Measurements from ENCODE around the gene EML6. TPM values are rescaled to one million over a fixed set of nuclear protein-coding genes. Genes with fewer than 3 reads are reported as not detected.

The EML6 gene
- total RNA-seq, 1 experiment from 2014 or later = 15.7 TPM

GRCh38 chr2:54897420-54898310 is 174.2 kb downstream of the EML6 start:
- Histone ChIP-seq H3K27me3 (ENCODE audit: low read length) (no peaks in the 10 kb centered on the region), H3K4me3 (ENCODE audit: low read length) (no peak overlapping the region), H3K27ac (ENCODE audit: low read length) (no peak overlapping the region), H3K79me2 (ENCODE audit: low read length) (no peaks in the 10 kb centered on the region), H3K9ac (ENCODE audit: low read length) (no peak overlapping the region), H3K36me3 (ENCODE audit: low read depth, low read length) (no peaks in the 10 kb centered on the region), H3K4me2 (ENCODE audit: low read length) (no peak overlapping the region), H3K4me1 (ENCODE audit: insufficient read depth, low read length) (peaks cover 20% of the 10 kb centered on the region), H3F3A (ENCODE audit: low read length, unreplicated experiment) (no peaks in the 10 kb centered on the region), H3K9me2 (replicated peaks; ENCODE audit: low read length) (no peaks in the 10 kb centered on the region), H4K20me1 (ENCODE audit: low read length) (no peaks in the 10 kb centered on the region), H3K9me3 (ENCODE audit: low read length) (no peaks in the 10 kb centered on the region), H2AFZ (ENCODE audit: low read length) (no peak overlapping the region)
- no peak for DNase-seq
- BruUV-seq (replicated peaks) = no TSS peak
- TF ChIP-seq EZH2phosphoT487 (IDR thresholded peaks at IDR 0.05; ENCODE audit: borderline replicate concordance, low read length) (no peak), EZH2 (IDR thresholded peaks at IDR 0.05; ENCODE audit: low read length, unreplicated experiment) (no peak)
- TF ChIP-seq, protein P1, sequence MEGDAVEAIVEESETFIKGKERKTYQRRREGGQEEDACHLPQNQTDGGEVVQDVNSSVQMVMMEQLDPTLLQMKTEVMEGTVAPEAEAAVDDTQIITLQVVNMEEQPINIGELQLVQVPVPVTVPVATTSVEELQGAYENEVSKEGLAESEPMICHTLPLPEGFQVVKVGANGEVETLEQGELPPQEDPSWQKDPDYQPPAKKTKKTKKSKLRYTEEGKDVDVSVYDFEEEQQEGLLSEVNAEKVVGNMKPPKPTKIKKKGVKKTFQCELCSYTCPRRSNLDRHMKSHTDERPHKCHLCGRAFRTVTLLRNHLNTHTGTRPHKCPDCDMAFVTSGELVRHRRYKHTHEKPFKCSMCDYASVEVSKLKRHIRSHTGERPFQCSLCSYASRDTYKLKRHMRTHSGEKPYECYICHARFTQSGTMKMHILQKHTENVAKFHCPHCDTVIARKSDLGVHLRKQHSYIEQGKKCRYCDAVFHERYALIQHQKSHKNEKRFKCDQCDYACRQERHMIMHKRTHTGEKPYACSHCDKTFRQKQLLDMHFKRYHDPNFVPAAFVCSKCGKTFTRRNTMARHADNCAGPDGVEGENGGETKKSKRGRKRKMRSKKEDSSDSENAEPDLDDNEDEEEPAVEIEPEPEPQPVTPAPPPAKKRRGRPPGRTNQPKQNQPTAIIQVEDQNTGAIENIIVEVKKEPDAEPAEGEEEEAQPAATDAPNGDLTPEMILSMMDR (conservative IDR thresholded peaks at IDR 0.05; ENCODE audit: low read depth, low read length) = no peak
- intact Hi-C loops (cut with micrococcal nuclease) = no loop called here
- ChIA-PET CTCF (no interaction called here), POLR2A (ENCODE audit: unreplicated experiment) (interaction anchor here (0.6 kb wide), 1 partner anchor 288 kb away, joined by 3 read pairs; no protein-coding TSS in a partner anchor)
- ATAC-seq = no peak

GRCh38 chr2:54898456-54899226 is 175.2 kb downstream of the EML6 start:
- DNase-seq = no peak
- no peaks in the 10 kb centered on the region for H4K20me1 ChIP-seq (ENCODE audit: low read length)
- H3K27ac ChIP-seq (ENCODE audit: low read length) = peak overlapping the region; percentile 35; the same call in 1 of the 2 replicates
- H3K4me3 ChIP-seq (ENCODE audit: low read length) = no peak overlapping the region
- no peaks in the 10 kb centered on the region for H3K9me2 ChIP-seq (replicated peaks; ENCODE audit: low read length)
- ChIA-PET CTCF (interaction anchor here (0.5 to 1.8 kb wide), 4 partner anchors 26 to 240 kb away, joined by 3 to 20 read pairs (median 6); no protein-coding TSS in a partner anchor), POLR2A (ENCODE audit: unreplicated experiment) (interaction anchor here (0.5 to 0.6 kb wide), 3 partner anchors 78 to 287 kb away, joined by 3 to 4 read pairs (median 3); no protein-coding TSS in a partner anchor)
- peaks cover 8% of the 10 kb centered on the region for H3F3A ChIP-seq (ENCODE audit: low read length, unreplicated experiment)
- no peaks in the 10 kb centered on the region for H3K36me3 ChIP-seq (ENCODE audit: low read depth, low read length)
- no peak for ATAC-seq
- H3K79me2 ChIP-seq (ENCODE audit: low read length) = no peaks in the 10 kb centered on the region
- H3K9ac ChIP-seq (ENCODE audit: low read length) = 0 out of 2 replicates have a peak overlapping the region, but pooled peaks have one; percentile 7
- no peaks in the 10 kb centered on the region for H3K27me3 ChIP-seq (ENCODE audit: low read length)
- peak overlapping the region; percentile 69 for H3K4me2 ChIP-seq (ENCODE audit: low read length)
- no peaks in the 10 kb centered on the region for H3K9me3 ChIP-seq (ENCODE audit: low read length)
- no TSS peak for BruUV-seq (replicated peaks)
- TF ChIP-seq, protein P1 (conservative IDR thresholded peaks at IDR 0.05; ENCODE audit: low read depth, low read length) = no peak
- no peak for TF ChIP-seq EZH2phosphoT487 (IDR thresholded peaks at IDR 0.05; ENCODE audit: borderline replicate concordance, low read length)
- peaks cover 30% of the 10 kb centered on the region for H3K4me1 ChIP-seq (ENCODE audit: insufficient read depth, low read length)
- H2AFZ ChIP-seq (ENCODE audit: low read length) = no peak overlapping the region
- intact Hi-C loops (cut with micrococcal nuclease) = loop anchor here (1.0 kb wide), 4 partner anchors 115 to 175 kb away; partner anchors contain the start of gene EML6
